ENCODE data around the gene CCNF.
"Not testable (repeated sequence)": the region's sequence is repeated elsewhere in the genome, so short reads cannot be mapped to it uniquely, and the experiment has no call there.

CCNF gene, protein sequence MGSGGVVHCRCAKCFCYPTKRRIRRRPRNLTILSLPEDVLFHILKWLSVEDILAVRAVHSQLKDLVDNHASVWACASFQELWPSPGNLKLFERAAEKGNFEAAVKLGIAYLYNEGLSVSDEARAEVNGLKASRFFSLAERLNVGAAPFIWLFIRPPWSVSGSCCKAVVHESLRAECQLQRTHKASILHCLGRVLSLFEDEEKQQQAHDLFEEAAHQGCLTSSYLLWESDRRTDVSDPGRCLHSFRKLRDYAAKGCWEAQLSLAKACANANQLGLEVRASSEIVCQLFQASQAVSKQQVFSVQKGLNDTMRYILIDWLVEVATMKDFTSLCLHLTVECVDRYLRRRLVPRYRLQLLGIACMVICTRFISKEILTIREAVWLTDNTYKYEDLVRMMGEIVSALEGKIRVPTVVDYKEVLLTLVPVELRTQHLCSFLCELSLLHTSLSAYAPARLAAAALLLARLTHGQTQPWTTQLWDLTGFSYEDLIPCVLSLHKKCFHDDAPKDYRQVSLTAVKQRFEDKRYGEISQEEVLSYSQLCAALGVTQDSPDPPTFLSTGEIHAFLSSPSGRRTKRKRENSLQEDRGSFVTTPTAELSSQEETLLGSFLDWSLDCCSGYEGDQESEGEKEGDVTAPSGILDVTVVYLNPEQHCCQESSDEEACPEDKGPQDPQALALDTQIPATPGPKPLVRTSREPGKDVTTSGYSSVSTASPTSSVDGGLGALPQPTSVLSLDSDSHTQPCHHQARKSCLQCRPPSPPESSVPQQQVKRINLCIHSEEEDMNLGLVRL

DNA sequence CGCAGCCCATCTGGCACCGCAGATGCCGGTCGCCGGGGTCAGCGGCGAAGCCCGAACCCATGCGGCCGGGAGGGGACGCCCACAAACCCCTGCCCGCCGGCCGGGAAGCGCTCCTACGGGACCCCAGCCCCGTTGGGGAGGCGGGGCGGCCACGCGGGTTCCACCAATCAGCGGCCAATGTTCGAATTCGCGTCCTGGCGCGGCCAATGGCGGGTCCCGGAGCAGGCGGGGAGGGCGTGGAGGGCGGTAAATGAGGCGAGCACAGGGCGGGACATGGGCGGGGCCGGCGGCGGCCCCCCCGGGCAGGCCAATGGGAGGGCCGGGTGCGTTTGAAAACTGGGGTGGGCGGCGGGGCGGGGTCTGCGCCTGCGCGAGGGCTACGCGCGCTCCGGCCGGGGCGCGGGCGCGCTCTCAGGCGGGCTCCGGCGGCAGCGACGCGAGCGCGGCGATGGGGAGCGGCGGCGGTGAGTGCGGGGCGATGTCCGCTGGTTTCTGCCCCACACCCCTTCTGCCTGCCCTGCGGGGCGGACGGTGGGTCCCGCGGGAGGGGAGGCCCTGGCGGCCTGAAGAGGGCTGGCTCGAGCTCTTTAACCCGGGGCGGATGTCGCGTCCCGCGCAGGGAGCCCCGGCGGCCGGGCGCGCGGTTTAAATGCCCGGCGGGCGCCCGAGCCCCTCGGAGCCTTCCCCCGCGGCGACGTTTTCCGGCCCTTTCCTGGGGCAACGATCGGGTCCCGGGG is at the start of gene CCNF:
Gene CCNF (plus strand): TSS at position 414 of the 737 bp plus-strand sequence. CDS start 35 bp downstream, at position 449.
- Mint-ChIP-seq H3K4me1 (peaks cover 22% of the 10 kb centered on the region), H3K27ac (ENCODE audit: low read depth) (peak within 1 kb of the TSS; percentile 70), H3K36me3 (ENCODE audit: insufficient read depth) (peaks cover 12% of the 10 kb centered on the region), H3K27me3 (no peaks in the 10 kb centered on the region), H3K4me3 (peak within 1 kb of the TSS; percentile 87), H3K9me3 (no peaks in the 10 kb centered on the region)
- ATAC-seq (replicated peaks; ENCODE audit: extremely low read depth, poor library complexity, severe bottlenecking) (peak; percentile 95), DNase-seq (ENCODE audit: low spot score in 2 of 2) (peak; percentile 79 to 87)

DNA sequence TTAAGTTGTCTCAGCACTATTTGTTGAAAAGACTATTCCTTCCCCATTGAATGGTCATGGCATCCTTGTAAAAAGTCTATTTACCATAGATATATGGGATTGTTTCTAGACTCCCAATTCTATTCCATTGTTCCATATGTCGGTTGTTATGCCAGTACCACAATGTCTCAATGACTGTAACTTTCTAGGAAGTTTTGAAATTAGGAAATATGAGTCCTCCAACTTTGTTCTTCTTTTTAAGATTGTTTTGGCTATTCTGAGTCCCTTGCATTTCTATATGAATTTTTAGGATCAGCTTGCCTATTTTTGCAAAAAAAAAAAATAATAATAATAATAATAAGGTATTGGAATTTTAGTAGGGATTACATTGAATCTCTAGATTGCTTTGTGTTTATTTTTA is 45.7 kb upstream of the CCNF start:
- ATAC-seq (replicated peaks; ENCODE audit: extremely low read depth, poor library complexity, severe bottlenecking): no peak
- Mint-ChIP-seq H3K27ac (ENCODE audit: low read depth) (no peak overlapping the region), H3K36me3 (ENCODE audit: insufficient read depth) (no peaks in the 10 kb centered on the region), H3K27me3 (peaks cover 11% of the 10 kb centered on the region), H3K9me3 (peaks cover 2% of the 10 kb centered on the region), H3K4me1 (no peaks in the 10 kb centered on the region), H3K4me3 (no peak overlapping the region)
- no peak for DNase-seq (ENCODE audit: low spot score in 2 of 2)

DNA sequence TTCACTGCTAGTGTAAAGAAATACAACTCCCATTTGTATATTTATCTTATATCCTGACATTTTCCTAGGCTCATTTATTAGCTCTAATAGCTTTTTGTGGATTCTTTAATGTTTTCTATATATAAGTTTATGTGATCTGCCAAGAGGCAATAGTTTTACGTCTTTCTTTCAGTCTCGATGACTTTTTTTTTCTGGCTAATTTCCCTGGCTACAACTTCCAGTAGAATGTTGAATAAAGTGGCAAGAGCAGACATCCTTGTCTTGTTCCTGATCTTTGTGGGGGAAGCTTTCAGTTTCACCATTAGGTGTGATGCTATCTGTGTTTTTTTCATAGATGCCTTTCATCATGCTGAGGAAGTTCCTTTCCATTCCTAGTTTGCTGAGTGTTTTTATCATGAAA is 44.8 kb upstream of the CCNF start:
- Mint-ChIP-seq H3K4me1 (no peaks in the 10 kb centered on the region), H3K27me3 (peaks cover 11% of the 10 kb centered on the region), H3K9me3 (peaks cover 5% of the 10 kb centered on the region), H3K27ac (ENCODE audit: low read depth) (no peak overlapping the region), H3K4me3 (no peak overlapping the region), H3K36me3 (ENCODE audit: insufficient read depth) (no peaks in the 10 kb centered on the region)
- DNase-seq (ENCODE audit: low spot score in 2 of 2): no peak
- ATAC-seq (replicated peaks; ENCODE audit: extremely low read depth, poor library complexity, severe bottlenecking): no peak

DNA sequence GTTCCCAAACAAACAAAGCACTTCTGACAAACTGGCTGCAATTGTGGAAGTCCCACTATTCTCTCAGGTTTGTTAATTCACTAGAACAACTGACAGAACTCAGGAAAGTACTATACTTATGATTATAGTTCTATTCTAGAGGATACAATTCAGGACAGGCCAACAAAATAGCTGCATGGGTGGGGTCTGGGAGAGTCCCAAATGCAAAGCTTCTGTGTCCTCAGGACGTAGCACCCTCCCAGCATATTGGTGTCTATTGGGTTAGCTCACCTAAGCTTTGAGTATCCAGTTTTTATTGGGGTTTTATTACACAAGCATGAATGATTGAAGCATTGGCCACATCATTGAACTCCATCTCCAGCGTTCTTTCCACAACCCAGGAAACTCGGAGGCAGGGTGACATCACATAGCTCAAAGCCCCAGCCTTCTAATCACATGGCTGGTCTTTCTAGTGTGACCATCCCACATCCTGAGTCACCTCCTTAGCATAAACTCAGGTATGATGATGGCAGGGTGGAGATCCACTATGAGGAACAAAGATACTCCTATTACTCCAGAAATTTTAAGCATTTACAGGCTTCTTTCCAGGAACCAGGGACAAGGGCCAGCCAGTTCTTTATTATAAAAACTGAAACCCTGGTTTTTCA is 43.9 kb upstream of the CCNF start:
- Mint-ChIP-seq H3K9me3 (peaks cover 5% of the 10 kb centered on the region), H3K27ac (ENCODE audit: low read depth) (no peak overlapping the region), H3K4me1 (no peaks in the 10 kb centered on the region), H3K27me3 (peaks cover 11% of the 10 kb centered on the region), H3K4me3 (no peak overlapping the region), H3K36me3 (ENCODE audit: insufficient read depth) (no peaks in the 10 kb centered on the region)
- DNase-seq (ENCODE audit: low spot score in 2 of 2) (no peak), ATAC-seq (replicated peaks; ENCODE audit: extremely low read depth, poor library complexity, severe bottlenecking) (no peak)

DNA sequence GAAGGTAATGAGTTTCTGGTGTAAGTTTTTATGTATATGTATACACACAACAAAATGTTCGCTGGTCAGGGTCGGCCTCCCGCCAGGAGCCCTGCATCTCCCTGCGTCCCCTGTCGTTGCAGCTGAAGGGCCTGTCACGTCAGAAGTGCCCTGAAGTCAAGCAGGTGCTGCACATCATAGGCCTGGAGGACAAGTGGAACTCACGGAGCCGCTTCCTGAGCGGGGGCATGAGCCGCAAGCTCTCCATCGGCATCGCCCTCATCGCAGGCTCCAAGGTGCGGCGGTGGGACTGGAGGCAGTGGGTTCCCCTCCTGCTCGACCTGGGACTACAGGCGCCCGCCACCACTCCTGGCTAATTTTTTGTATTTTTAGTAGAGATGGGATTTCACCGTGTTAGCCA is 43.3 kb upstream of the CCNF start:
- H3K27me3 Mint-ChIP-seq: peaks cover 11% of the 10 kb centered on the region
- not testable (repeated sequence) for DNase-seq (ENCODE audit: low spot score in 2 of 2); H3K27ac Mint-ChIP-seq (ENCODE audit: low read depth); H3K4me1 Mint-ChIP-seq; H3K36me3 Mint-ChIP-seq (ENCODE audit: insufficient read depth); ATAC-seq (replicated peaks; ENCODE audit: extremely low read depth, poor library complexity, severe bottlenecking); H3K9me3 Mint-ChIP-seq; H3K4me3 Mint-ChIP-seq

DNA sequence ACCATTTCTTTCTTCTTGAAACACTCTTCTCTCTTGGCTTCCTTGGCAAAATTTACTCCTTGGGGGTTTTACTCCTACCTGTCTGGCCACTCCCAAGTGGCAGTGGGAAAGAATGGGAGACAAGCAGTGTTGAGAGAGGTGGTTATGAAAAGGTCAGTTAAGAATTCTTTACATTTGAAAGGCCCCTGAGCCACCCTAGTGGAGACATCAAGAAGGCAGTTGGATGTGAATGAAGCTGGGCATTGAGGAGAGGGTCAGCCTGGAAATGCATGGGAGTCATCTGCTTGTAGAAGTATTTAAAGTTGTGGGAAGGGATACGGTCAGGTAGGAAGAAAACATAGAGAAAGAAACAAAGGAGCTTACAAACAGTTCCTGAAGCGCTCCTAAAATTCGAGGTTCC is 42.3 kb upstream of the CCNF start:
- no peak overlapping the region for H3K27ac Mint-ChIP-seq (ENCODE audit: low read depth)
- H3K4me1 Mint-ChIP-seq: no peaks in the 10 kb centered on the region
- no peak overlapping the region for H3K4me3 Mint-ChIP-seq
- no peak for DNase-seq (ENCODE audit: low spot score in 2 of 2)
- peaks cover 10% of the 10 kb centered on the region for H3K27me3 Mint-ChIP-seq
- peaks cover 5% of the 10 kb centered on the region for H3K9me3 Mint-ChIP-seq
- no peak for ATAC-seq (replicated peaks; ENCODE audit: extremely low read depth, poor library complexity, severe bottlenecking)
- H3K36me3 Mint-ChIP-seq (ENCODE audit: insufficient read depth): no peaks in the 10 kb centered on the region

DNA sequence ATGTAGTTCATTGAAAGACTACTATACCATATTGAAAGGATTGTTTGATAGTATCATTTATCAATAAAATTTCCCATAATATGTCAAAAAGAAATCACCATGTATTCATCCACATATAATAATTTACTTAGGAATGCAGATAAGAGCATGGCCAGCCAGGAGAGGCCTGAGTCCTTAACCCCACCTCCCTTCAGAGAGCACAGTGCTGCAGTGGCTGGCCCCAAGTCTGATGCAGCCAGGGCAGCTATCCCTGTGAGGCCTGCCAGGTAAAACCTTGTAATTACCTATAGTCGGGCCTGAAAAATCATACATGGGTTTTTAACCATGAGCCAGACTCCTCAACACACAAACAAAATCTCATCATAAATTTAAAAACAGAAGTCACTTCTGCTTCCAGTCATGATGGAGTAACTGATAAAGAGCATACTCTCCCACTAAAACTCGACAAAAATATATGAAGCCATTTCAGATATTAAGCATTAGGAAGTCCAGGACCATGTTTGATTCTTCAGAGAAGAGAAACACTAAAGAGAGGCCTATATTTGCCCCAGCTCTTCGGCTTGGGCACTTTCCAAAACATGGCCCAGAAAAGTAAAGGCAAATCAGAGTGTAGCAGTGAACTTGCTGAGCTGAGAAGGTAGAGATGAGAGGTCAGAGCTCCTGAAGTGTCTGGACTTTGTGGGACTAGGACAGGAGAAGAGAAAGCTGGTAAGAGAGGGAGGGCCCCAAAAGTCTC is 40.9 kb upstream of the CCNF start:
- Mint-ChIP-seq H3K27ac (ENCODE audit: low read depth) (no peak overlapping the region), H3K27me3 (peaks cover 10% of the 10 kb centered on the region), H3K4me1 (no peaks in the 10 kb centered on the region), H3K36me3 (ENCODE audit: insufficient read depth) (peaks cover under 1% of the 10 kb centered on the region), H3K4me3 (no peak overlapping the region), H3K9me3 (peaks cover 5% of the 10 kb centered on the region)
- DNase-seq (ENCODE audit: low spot score in 2 of 2) (no peak), ATAC-seq (replicated peaks; ENCODE audit: extremely low read depth, poor library complexity, severe bottlenecking) (no peak)

DNA sequence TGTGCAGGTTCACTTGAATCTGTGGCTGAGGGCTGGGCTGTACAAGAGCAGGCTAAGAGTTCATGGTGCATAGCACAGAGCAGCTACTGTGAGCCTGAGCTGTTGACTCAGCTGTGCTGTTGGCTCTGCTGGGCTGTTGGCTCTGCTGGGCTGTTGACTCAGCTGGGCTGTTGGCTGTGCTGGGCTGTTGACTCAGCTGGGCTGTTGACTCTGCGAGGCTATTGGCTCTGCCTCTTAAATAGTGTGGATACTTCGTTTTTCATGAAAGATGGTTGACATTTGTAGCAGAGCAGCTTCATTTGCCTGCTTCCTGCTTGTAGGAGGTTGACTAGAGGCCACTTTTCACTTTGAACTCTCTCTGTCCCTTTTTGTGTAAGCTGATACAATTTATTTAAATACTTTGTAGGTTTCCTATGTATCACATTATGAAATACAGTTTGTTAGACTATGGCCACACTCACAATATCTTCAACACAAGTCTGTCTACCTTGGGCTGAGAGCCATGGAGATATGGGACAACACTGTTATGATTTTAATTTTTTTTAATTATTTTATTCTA is 40.3 kb upstream of the CCNF start:
- Mint-ChIP-seq H3K9me3 (peaks cover 5% of the 10 kb centered on the region), H3K4me1 (no peaks in the 10 kb centered on the region), H3K27ac (ENCODE audit: low read depth) (no peak overlapping the region), H3K4me3 (no peak overlapping the region), H3K27me3 (peaks cover 10% of the 10 kb centered on the region), H3K36me3 (ENCODE audit: insufficient read depth) (peaks cover 2% of the 10 kb centered on the region)
- ATAC-seq (replicated peaks; ENCODE audit: extremely low read depth, poor library complexity, severe bottlenecking) (no peak), DNase-seq (ENCODE audit: low spot score in 2 of 2) (no peak)

DNA sequence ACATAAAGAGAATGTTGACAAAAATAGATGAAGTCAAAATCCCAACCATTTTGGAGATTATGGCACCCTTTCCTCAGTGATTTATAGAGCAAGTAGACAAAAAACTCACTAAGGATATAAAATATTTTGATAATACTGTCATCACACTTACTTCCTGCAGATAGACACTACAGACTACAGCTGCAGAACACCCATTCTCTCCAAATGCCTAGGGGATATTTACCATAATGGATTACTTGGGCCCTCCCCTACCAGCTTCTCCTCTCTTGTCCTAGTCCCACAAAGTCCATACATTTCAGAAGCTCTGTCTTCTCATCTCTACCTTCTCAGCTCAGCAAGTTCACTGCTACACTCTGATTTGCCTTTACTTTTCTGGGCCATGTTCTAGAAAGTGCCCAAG is 37.2 kb upstream of the CCNF start:
- Mint-ChIP-seq H3K4me3 (no peak overlapping the region), H3K9me3 (peaks cover 5% of the 10 kb centered on the region), H3K27me3 (peaks cover 10% of the 10 kb centered on the region), H3K27ac (ENCODE audit: low read depth) (no peak overlapping the region), H3K4me1 (no peaks in the 10 kb centered on the region), H3K36me3 (ENCODE audit: insufficient read depth) (peaks cover 2% of the 10 kb centered on the region)
- no peak for DNase-seq (ENCODE audit: low spot score in 2 of 2)
- no peak for ATAC-seq (replicated peaks; ENCODE audit: extremely low read depth, poor library complexity, severe bottlenecking)

DNA sequence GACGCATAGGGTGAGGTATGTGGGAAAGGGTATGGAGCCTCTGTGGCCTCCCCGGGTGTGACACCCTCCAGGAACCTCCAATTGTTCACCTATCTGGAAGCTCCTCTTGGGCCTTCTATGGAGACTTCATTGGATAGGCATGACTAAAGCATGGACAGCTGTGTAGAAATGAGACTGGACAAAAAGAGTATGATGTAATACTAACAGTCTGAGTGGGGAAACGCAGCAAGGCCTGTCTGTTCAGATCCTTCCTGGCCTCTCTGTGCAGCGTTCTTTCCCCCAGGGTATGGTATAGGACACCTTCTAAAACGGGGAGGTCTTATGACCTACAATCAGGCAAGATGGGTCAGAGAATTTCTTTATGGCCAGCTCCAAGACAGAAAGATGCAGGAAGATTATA is 30.7 kb upstream of the CCNF start:
- Mint-ChIP-seq H3K27me3 (no peaks in the 10 kb centered on the region), H3K36me3 (ENCODE audit: insufficient read depth) (no peaks in the 10 kb centered on the region), H3K4me1 (no peaks in the 10 kb centered on the region), H3K4me3 (no peak overlapping the region), H3K9me3 (no peaks in the 10 kb centered on the region), H3K27ac (ENCODE audit: low read depth) (no peak overlapping the region)
- DNase-seq (ENCODE audit: low spot score in 2 of 2): no peak
- no peak for ATAC-seq (replicated peaks; ENCODE audit: extremely low read depth, poor library complexity, severe bottlenecking)

DNA sequence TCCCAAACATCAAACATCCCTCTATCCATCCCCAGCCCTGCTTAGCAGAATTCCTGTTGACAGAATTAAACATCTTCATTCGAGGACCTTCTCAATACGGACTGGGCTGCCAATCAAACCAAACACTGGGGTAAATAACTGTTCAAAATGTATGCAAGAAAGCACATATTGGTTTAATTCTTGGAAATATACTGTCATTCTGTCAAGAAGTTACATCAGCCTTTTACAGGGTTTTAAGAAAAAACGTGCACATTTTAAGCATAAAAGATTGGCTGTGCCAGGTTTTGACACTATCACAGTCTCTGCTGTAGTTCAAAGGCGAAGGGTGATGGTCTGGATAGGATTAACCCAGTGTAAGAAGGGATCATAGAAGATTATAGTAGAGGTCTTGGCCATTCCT is 25.1 kb upstream of the CCNF start:
- DNase-seq (ENCODE audit: low spot score in 2 of 2) (no peak), ATAC-seq (replicated peaks; ENCODE audit: extremely low read depth, poor library complexity, severe bottlenecking) (no peak)
- Mint-ChIP-seq H3K4me1 (no peaks in the 10 kb centered on the region), H3K27ac (ENCODE audit: low read depth) (no peak overlapping the region), H3K4me3 (no peak overlapping the region), H3K36me3 (ENCODE audit: insufficient read depth) (no peaks in the 10 kb centered on the region), H3K27me3 (no peaks in the 10 kb centered on the region), H3K9me3 (no peaks in the 10 kb centered on the region)

Data from central memory CD8-positive, alpha-beta T cell (primary cell).